Esophagus squamous epithelium (tissue), 5 donors: ENCODE measurements around the gene LSP1. TPM values are rescaled to one million over a fixed set of nuclear protein-coding genes. Genes with fewer than 3 reads are reported as not detected.
A peak's percentile ranks its signal among the peaks of the same experiment; 100 is the strongest.

Experiments
- DNase-seq: peaks from one replicate; lab custom pipeline; 2025; lab: John Stamatoyannopoulos, UW
- H3K27ac ChIP-seq, 4 donors: fragments of 200-600 bp; sonication (generic); one replicate each; pipeline ENCODE4 v1.5.1; 2016 to 2019; ENCODE audit warnings: mild to moderate bottlenecking in 1 of 4
- H3K27me3 ChIP-seq, 4 donors: fragments of 200-600 bp; sonication (generic); 1 replicate in 3 of 4; 2 replicates in 1 of 4; pipeline versions ENCODE4 v1.5.1 to v1.6.0; 2017 to 2021; ENCODE audit warnings: antibody characterized with exemption in 1 of 4
- H3K36me3 ChIP-seq, 3 donors: fragments of 200-600 bp; sonication (generic); one replicate each; pipeline ENCODE4 v1.5.1; 2016 to 2019
- H3K4me1 ChIP-seq, 3 donors: fragments of 200-600 bp; sonication (generic); one replicate each; pipeline ENCODE4 v1.5.1; 2017 to 2019
- H3K4me3 ChIP-seq, 4 donors: fragments of 200-600 bp; sonication (generic); 1 replicate in 3 of 4; 2 replicates in 1 of 4; pipeline ENCODE4 v1.5.1; 2016 to 2019; ENCODE audit warnings: mild to moderate bottlenecking in 2 of 4, moderate library complexity in 1 of 4
- H3K9me3 ChIP-seq, 3 donors: fragments of 200-600 bp; sonication (generic); one replicate each; pipeline ENCODE4 v1.5.1; 2016 to 2019
- CTCF ChIP-seq, 6 experiments: fragments of 450-650 bp in 4 of 6; fragments of 200-600 bp in 2 of 6; sonication (generic) in 2 of 6; IDR thresholded peaks; one replicate each; pipeline ENCODE4 v1.5.1; 2016 to 2019; ENCODE audit warnings: antibody characterized with exemption in 6 of 6, mild to moderate bottlenecking in 4 of 6, moderate library complexity in 4 of 6
- POLR2A ChIP-seq, 4 donors: fragments of 450-650 bp; IDR thresholded peaks; one replicate each; pipeline ENCODE4 v1.6.1; 2017; ENCODE audit warnings: antibody characterized with exemption in 4 of 4, mild to moderate bottlenecking in 4 of 4, moderate library complexity in 3 of 4
- WGBS, 2 donors: methylation state at CpG; one replicate each; pipeline ENCODE4 v1.1.5; 2018; 5-methylcytosine and 5-hydroxymethylcytosine counted together
- intact Hi-C: fragments of 100-400 bp; cut with DNase I; formaldehyde crosslinking; loops from one replicate; pipeline ENCODE4 v1.15.0; 2022
- total RNA-seq, 4 donors: library from RNA; depleted of rRNA; stranded (reverse); fragments of >200 nt; gene quantifications; one replicate each; pipeline ENCODE4 v1.1.0, GENCODE V29; 2016
- donor health status: DM: yes; HTN: yes; CAD: no.

The LSP1 gene
- total RNA-seq, 4 donors from 2014 or later = 23.3 to 75.9 (median 46.4) TPM

GRCh38 chr11:1843098-1843473, 9.8 kb upstream of the LSP1 start:
- Histone ChIP-seq H3K27me3 (no peaks in the 10 kb centered on the region), H3K9me3 (no peaks in the 10 kb centered on the region), H3K4me3 (no peak overlapping the region), H3K36me3 (no peaks in the 10 kb centered on the region), H3K4me1 (peaks cover 2 to 78% (median 15%) of the 10 kb centered on the region in 3 donors), H3K27ac (peak overlapping the region in 2 of 4 donors; percentile 29 to 78)
- WGBS, 2 donors = 42 to 43% methylated on average over 3 to 7 of the region's 11 CpGs
- no peak for DNase-seq
- TF ChIP-seq POLR2A (IDR thresholded peaks at IDR 0.05) = no peak
- no peak for TF ChIP-seq CTCF (IDR thresholded peaks at IDR 0.05)
- intact Hi-C loops = loop anchor here (10.0 kb wide), 1 partner anchor 82 kb away; no protein-coding TSS in a partner anchor

GRCh38 chr11:1843796-1844195, 9.1 kb upstream of the LSP1 start:
- TF ChIP-seq POLR2A (IDR thresholded peaks at IDR 0.05) = no peak
- no peak for TF ChIP-seq CTCF (IDR thresholded peaks at IDR 0.05)
- peaks cover 0 to 78% (median 13%) of the 10 kb centered on the region in 3 donors for H3K4me1 ChIP-seq
- H3K9me3 ChIP-seq = no peaks in the 10 kb centered on the region
- intact Hi-C loops = loop anchor here (10.0 kb wide), 1 partner anchor 81 kb away; no protein-coding TSS in a partner anchor
- no peaks in the 10 kb centered on the region for H3K36me3 ChIP-seq
- WGBS, 2 donors = 67 to 68% methylated on average over 3 to 6 of the region's 8 CpGs
- no peak overlapping the region for H3K4me3 ChIP-seq
- no peaks in the 10 kb centered on the region for H3K27me3 ChIP-seq
- no peak for DNase-seq
- peak overlapping the region in 3 of 4 donors; percentile 30 to 78 (median 33) for H3K27ac ChIP-seq

DNA sequence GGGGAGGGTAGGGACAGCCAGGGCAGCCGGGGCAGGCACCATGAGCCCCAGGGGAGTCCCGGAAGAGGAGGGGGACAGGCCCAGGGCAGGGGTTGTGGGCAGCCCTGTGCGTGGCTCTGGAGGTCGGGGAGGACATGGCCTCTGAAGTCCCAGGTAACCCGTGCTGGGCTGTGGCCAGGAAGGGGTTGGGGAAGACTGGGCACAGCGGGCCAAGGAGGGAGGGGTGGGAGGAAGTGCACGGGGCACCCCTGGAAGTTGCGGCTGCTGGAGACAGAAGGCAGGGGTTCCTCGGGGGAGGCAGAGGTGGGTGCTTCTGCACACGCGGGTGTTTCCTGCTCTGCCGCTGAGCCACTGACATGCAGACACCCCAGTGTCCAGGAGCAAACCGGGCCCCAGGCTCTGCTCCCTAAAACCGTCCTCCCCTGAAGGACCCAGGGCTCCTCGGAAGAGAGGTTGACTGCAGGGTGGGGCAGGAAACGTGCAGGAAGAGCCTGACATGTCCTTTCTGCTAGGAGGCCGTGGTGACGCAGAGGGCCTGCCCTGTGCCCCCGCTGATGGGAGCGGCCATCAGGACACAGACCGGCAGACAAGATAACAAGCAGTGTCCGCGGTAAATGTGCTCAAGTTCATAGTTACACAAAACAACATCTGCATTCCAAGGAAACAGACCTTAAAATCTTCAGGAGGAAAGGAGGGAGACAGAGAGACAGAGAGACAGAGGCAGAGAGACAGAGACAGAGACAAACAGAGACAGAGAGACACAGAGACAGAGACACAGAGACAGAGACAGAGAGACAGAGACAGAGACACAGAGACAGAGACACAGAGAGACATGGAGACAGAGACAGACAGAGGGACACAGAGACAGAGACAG, 8.4 kb upstream of the LSP1 start:
- intact Hi-C loops = loop anchor here (10.0 kb wide), 1 partner anchor 80 kb away; no protein-coding TSS in a partner anchor
- peak overlapping the region in 3 of 4 donors; percentile 30 to 78 (median 33) for H3K27ac ChIP-seq
- no peaks in the 10 kb centered on the region for H3K36me3 ChIP-seq
- H3K27me3 ChIP-seq = no peaks in the 10 kb centered on the region
- no peaks in the 10 kb centered on the region for H3K9me3 ChIP-seq
- H3K4me3 ChIP-seq = peak overlapping the region in 1 of 4 donors; percentile 19
- no peak for DNase-seq
- H3K4me1 ChIP-seq = peaks cover 0 to 78% (median 13%) of the 10 kb centered on the region in 3 donors
- no peak for TF ChIP-seq POLR2A (IDR thresholded peaks at IDR 0.05)
- TF ChIP-seq CTCF (IDR thresholded peaks at IDR 0.05) = no peak
- 44 to 46% methylated on average over 16 to 22 of the region's 23 CpGs for WGBS, 2 donors

- peaks cover 0 to 78% (median 13%) of the 10 kb centered on the region in 3 donors for H3K4me1 ChIP-seq
- TF ChIP-seq CTCF (IDR thresholded peaks at IDR 0.05) = no peak
- no peak for TF ChIP-seq POLR2A (IDR thresholded peaks at IDR 0.05)
- intact Hi-C loops = loop anchor here (10.0 kb wide), 1 partner anchor 80 kb away; no protein-coding TSS in a partner anchor
- DNase-seq = no peak
- no peaks in the 10 kb centered on the region for H3K36me3 ChIP-seq
- 50 to 79% methylated on average over 1 of the region's 1 CpG for WGBS, 2 donors
- H3K4me3 ChIP-seq = no peak overlapping the region
- H3K27me3 ChIP-seq = no peaks in the 10 kb centered on the region
- no peaks in the 10 kb centered on the region for H3K9me3 ChIP-seq
- peak overlapping the region in 2 of 4 donors; percentile 23 to 33 for H3K27ac ChIP-seq
Measured at GRCh38 chr11:1845095-1845429, 7.8 kb upstream of the LSP1 start.
